ENCODE results near the gene MTMR12. TPM values are rescaled to one million over a fixed set of nuclear protein-coding genes. Genes with fewer than 3 reads are reported as not detected.
A peak's percentile ranks its signal among the peaks of the same experiment; 100 is the strongest.

Gene MTMR12
- total and polyA plus RNA-seq, 2 donors (not counting 1 experiment from before 2014, with no cell fraction given), result 9.6 to 29.2 TPM

- Histone ChIP-seq H3K27me3 (replicated peaks in 1 of 4; ENCODE audit: control extremely low read depth in 1 of 4, control insufficient read depth in 3 of 4, insufficient read depth in 4 of 4, low read length in 3 of 4) (no peaks in the 10 kb centered on the region), H3K4me1 (ENCODE audit: control insufficient read depth in 2 of 2, insufficient read depth in 2 of 2, low read length in 2 of 2) (peaks cover 7 to 8% of the 10 kb centered on the region in 2 donors), H3K9ac (ENCODE audit: low read length) (no peak overlapping the region), H4K20me1 (ENCODE audit: control insufficient read depth, insufficient read depth, low read length, poor library complexity, severe bottlenecking) (no peaks in the 10 kb centered on the region), H3K9me3 (ENCODE audit: control extremely low read depth in 1 of 3, control insufficient read depth in 2 of 3, insufficient read depth in 1 of 3, low read length in 2 of 3) (peaks cover 0 to 7% (median 0%) of the 10 kb centered on the region in 3 donors), H3K36me3 (replicated peaks in 1 of 2; ENCODE audit: control extremely low read depth in 1 of 2, control insufficient read depth in 1 of 2, extremely low read depth in 1 of 2, insufficient read depth in 2 of 2, low read length in 1 of 2) (no peaks in the 10 kb centered on the region), H3K79me2 (ENCODE audit: control insufficient read depth, insufficient read depth, low read length) (peaks cover 69% of the 10 kb centered on the region), H2AFZ (ENCODE audit: insufficient read depth, low read depth, low read length, poor library complexity, severe bottlenecking) (no peak overlapping the region), H3K4me3 (ENCODE audit: control extremely low read depth in 1 of 5, extremely low read depth in 1 of 5, insufficient read depth in 1 of 5, low read depth in 2 of 5, low read length in 4 of 5) (no peak overlapping the region), H3K4me2 (replicated peaks; ENCODE audit: low read depth, low read length, poor library complexity, severe bottlenecking) (no peak overlapping the region), H3K27ac (ENCODE audit: low read length in 2 of 2) (peak overlapping the region in 1 of 2 donors; percentile 23)
- ATAC-seq (ENCODE audit: low read depth) (no peak), DNase-seq (no peak)
- Mint-ChIP-seq H3K4me3 (no peak overlapping the region), H3K9me3 (ENCODE audit: insufficient read depth) (peaks cover 2% of the 10 kb centered on the region), H3K27me3 (no peaks in the 10 kb centered on the region), H3K4me1 (peaks cover 57% of the 10 kb centered on the region), H3K27ac (peak overlapping the region; percentile 16)
- no peak for TF ChIP-seq EZH2 (IDR thresholded peaks at IDR 0.05; ENCODE audit: borderline replicate concordance, insufficient read depth, low read depth, low read length, poor library complexity, severe bottlenecking)
- TF ChIP-seq CTCF (IDR thresholded peaks at IDR 0.05), result no peak
- CTCF ChIA-PET, result interaction anchor here (1.1 kb wide), 1 partner anchor 43 kb away, joined by 3 read pairs; no protein-coding TSS in a partner anchor
- WGBS (ENCODE audit: insufficient coverage), result 100% methylated on average over 3 of the region's 5 CpGs
- POLR2A ChIA-PET, result no interaction called here
- intact Hi-C loops (cut with micrococcal nuclease), result no loop called here
These were observed 27.1 kb downstream of the MTMR12 start for GRCh38 chr5:32285510-32286138.
